Measurements from ENCODE around the gene BZW1. TPM values are rescaled to one million over a fixed set of nuclear protein-coding genes. Genes with fewer than 3 reads are reported as not detected.

The BZW1 gene
- total RNA-seq, 1 experiment from 2014 or later = 300 TPM

DNA sequence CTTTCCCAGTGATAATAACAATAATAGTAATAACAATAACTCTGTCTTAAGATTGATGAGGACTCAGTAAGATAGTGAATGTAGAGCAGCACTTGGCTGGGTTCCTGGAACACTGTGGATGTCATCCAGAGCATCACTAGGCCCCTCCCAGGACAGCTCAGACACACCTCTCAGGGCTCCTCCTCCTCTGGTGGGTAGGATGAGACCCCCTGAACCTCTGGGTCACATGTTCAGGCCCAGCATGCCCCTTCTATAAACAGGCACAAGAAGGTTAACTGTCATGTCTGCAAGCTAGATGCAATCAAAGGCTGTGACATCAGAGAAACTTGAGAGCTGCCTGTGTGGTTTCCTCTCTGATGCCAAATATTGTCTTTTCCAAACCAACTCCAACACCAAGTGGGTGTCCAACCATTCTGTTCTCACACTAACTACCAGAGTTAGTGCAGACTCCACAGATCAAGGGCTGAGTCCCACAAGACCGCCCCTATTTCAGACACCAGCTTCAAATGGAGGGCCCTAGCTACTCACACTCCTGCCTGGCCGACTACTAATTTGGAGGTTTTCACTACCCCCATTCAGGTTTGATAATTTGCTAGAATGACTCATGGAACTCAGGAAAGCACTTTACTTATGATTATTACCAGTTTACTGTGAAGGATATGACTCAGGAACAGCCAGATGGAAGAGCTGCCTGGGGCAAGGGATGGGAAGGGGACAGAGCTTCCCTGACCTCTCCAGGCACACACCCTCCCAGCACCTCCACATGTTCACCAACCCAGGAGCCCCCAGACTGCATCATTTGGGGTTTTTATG is 46.4 kb upstream of the BZW1 start:
- TSS peak; percentile 72 for BruUV-seq (replicated peaks)
- H2AFZ ChIP-seq = peak overlapping the region; percentile 63; the same call in 1 of the 2 replicates

DNA sequence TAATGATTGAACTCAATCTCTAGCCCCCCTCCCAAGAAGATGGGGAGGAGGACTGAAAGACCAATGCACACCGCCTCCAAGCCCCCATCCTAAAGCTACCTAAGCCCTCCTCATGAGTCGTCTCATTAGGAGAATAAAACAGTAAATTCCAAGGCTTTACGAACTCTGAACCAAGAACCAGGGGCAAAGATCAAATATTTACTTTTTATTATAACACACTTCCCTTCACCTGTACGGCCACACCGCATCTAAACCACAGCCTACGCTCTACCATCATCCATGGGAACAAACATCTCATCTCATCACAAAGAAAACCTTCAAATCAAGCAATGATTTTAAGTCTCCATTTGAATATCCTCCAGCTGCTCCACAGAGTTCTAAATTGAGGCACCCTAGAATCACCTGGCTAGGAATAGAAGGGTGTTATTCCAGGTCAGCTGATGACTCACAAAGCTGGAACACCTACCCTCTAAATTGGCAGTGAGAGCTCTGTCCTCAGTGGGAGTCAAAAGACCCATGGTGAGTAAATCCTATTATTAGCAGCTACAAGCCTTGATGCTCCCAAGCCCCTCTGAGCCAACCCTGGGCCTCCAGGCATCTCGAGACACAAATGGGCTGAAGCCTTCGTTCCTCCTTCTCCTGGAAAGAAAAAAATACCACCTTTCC is 45.6 kb upstream of the BZW1 start:
- H3K27me3 ChIP-seq (ENCODE audit: insufficient read depth, low read depth) = no peaks in the 10 kb centered on the region
- BruUV-seq (replicated peaks) = TSS peak; percentile 80
- H3K79me2 ChIP-seq (ENCODE audit: low read depth) = no peaks in the 10 kb centered on the region
- ChIA-PET POLR2A (ENCODE audit: unreplicated experiment) (interaction anchor here (0.6 to 0.7 kb wide), 2 partner anchors 9 to 466 kb away, joined by 3 read pairs; no protein-coding TSS in a partner anchor), CTCF (interaction anchor here (0.6 kb wide), 1 partner anchor 190 kb away, joined by 7 read pairs; no protein-coding TSS in a partner anchor)
- H2AFZ ChIP-seq = no peak overlapping the region; the same call in 1 of the 2 replicates
- H3K9me2 ChIP-seq (ENCODE audit: insufficient read depth) = no peaks in the 10 kb centered on the region
- peak overlapping the region; percentile 94 for H3K27ac ChIP-seq
- peak overlapping the region; percentile 75 for H3K4me2 ChIP-seq
- H3F3A ChIP-seq (ENCODE audit: insufficient read depth, low read depth) = peaks cover 46% of the 10 kb centered on the region
- H3K4me3 ChIP-seq = peak overlapping the region; percentile 28; the same call in 1 of the 2 replicates
- peaks cover 63% of the 10 kb centered on the region for H3K4me1 ChIP-seq (replicated peaks; ENCODE audit: insufficient read depth)
- DNase-seq = peak; percentile 22 to 77
- H3K9me3 ChIP-seq (ENCODE audit: insufficient read depth, low read depth) = no peaks in the 10 kb centered on the region
- intact Hi-C loops (cut with micrococcal nuclease; ENCODE audit: unreplicated experiment) = loop anchor here (1.0 to 2.0 kb wide), 3 partner anchors 21 to 53 kb away; partner anchors contain the start of gene BZW1
- H4K20me1 ChIP-seq (ENCODE audit: insufficient read depth) = no peaks in the 10 kb centered on the region
- TF ChIP-seq CTCF (conservative IDR thresholded peaks at IDR 0.05) (no peak), EZH2 (IDR thresholded peaks at IDR 0.05; ENCODE audit: low read depth) (no peak)
- no peaks in the 10 kb centered on the region for H3K36me3 ChIP-seq (ENCODE audit: low read depth)

More for the DNA sequence above, 46.4 kb upstream of the BZW1 start:
- Histone ChIP-seq H3K27me3 (ENCODE audit: insufficient read depth, low read depth) (no peaks in the 10 kb centered on the region), H3F3A (ENCODE audit: insufficient read depth, low read depth) (peaks cover 49% of the 10 kb centered on the region), H3K9me3 (ENCODE audit: insufficient read depth, low read depth) (no peaks in the 10 kb centered on the region), H3K36me3 (ENCODE audit: low read depth) (no peaks in the 10 kb centered on the region), H3K4me1 (replicated peaks; ENCODE audit: insufficient read depth) (peaks cover 67% of the 10 kb centered on the region), H3K79me2 (ENCODE audit: low read depth) (no peaks in the 10 kb centered on the region), H3K9me2 (ENCODE audit: insufficient read depth) (no peaks in the 10 kb centered on the region), H4K20me1 (ENCODE audit: insufficient read depth) (no peaks in the 10 kb centered on the region), H3K27ac (peak overlapping the region; percentile 94), H3K4me2 (peak overlapping the region; percentile 75), H3K4me3 (peak overlapping the region; percentile 16; the same call in 1 of the 2 replicates)
- no peak for TF ChIP-seq CTCF (conservative IDR thresholded peaks at IDR 0.05)
- TF ChIP-seq EZH2 (IDR thresholded peaks at IDR 0.05; ENCODE audit: low read depth) = no peak
- ChIA-PET POLR2A (ENCODE audit: unreplicated experiment) (interaction anchor here (0.6 to 0.7 kb wide), 4 partner anchors 8 to 465 kb away, joined by 3 read pairs; no protein-coding TSS in a partner anchor), CTCF (interaction anchor here (0.6 kb wide), 1 partner anchor 189 kb away, joined by 7 read pairs; no protein-coding TSS in a partner anchor)
- intact Hi-C loops (cut with micrococcal nuclease; ENCODE audit: unreplicated experiment) = loop anchor here (1.0 to 2.0 kb wide), 3 partner anchors 22 to 52 kb away; partner anchors contain the start of gene BZW1
- peak; percentile 55 to 94 for DNase-seq
